ENCODE data around the gene YWHAG. TPM values are rescaled to one million over a fixed set of nuclear protein-coding genes. Genes with fewer than 3 reads are reported as not detected.

Gene YWHAG
- total RNA-seq, 4 donors from 2014 or later = 98.0 to 263 (median 147) TPM

GRCh38 chr7:76330673-76331072 is 28.1 kb downstream of the YWHAG start:
- DNase-seq (ENCODE audit: low spot score) = no peak
- TF ChIP-seq CTCF (IDR thresholded peaks at IDR 0.05) = no peak
- ATAC-seq (ENCODE audit: low FRiP score) = no peak

GRCh38 chr7:76330261-76330660 is 28.5 kb downstream of the YWHAG start:
- TF ChIP-seq CTCF (IDR thresholded peaks at IDR 0.05) = no peak
- no peak for ATAC-seq (ENCODE audit: low FRiP score)
- DNase-seq (ENCODE audit: low spot score) = no peak

GRCh38 chr7:76329479-76329878 is 29.3 kb downstream of the YWHAG start:
- ATAC-seq (ENCODE audit: low FRiP score) = no peak
- DNase-seq (ENCODE audit: low spot score) = no peak
- TF ChIP-seq CTCF (IDR thresholded peaks at IDR 0.05) = no peak

GRCh38 chr7:76328389-76328788 is 30.4 kb downstream of the YWHAG start:
- DNase-seq (ENCODE audit: low spot score) (no peak), ATAC-seq (ENCODE audit: low FRiP score) (no peak)
- TF ChIP-seq CTCF (IDR thresholded peaks at IDR 0.05) = no peak

GRCh38 chr7:76327610-76328009 is 31.2 kb downstream of the YWHAG start:
- no peak for ATAC-seq (ENCODE audit: low FRiP score)
- DNase-seq (ENCODE audit: low spot score) = no peak

GRCh38 chr7:76326646-76327233 is 32.1 kb downstream of the YWHAG start:
- TF ChIP-seq CTCF (IDR thresholded peaks at IDR 0.05) = no peak
- ATAC-seq (ENCODE audit: low FRiP score) (no peak), DNase-seq (ENCODE audit: low spot score) (no peak)

More at GRCh38 chr7:76327610-76328009, 31.2 kb downstream of the YWHAG start:
- no peak for TF ChIP-seq CTCF (IDR thresholded peaks at IDR 0.05)

- ATAC-seq (ENCODE audit: low FRiP score) (no peak), DNase-seq (ENCODE audit: low spot score) (no peak)
- TF ChIP-seq CTCF (IDR thresholded peaks at IDR 0.05) = no peak
Observed at GRCh38 chr7:76325811-76326210, 33.0 kb downstream of the YWHAG start.
